Measurements from ENCODE around the gene B3GNT9.

DNA sequence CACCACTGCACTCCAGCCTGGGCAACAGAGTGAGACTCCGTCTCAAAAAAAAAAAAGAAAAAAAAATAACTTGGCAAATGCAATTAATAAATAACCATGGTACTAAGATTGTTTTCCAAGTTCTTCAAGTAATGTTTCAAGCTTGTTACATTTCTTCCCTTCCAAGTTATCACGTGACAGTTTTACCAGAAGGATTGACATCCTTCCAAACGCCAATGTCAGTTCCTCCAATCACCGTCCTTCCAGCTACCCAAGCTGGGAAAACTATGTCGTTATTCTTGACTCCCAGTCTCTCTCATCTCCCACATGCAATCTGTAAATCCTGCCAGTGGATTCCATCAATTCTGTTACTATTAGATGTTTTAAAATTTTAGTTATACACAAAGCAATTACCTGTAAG, 44.9 kb downstream of the B3GNT9 start:
- TF ChIP-seq, protein P1, sequence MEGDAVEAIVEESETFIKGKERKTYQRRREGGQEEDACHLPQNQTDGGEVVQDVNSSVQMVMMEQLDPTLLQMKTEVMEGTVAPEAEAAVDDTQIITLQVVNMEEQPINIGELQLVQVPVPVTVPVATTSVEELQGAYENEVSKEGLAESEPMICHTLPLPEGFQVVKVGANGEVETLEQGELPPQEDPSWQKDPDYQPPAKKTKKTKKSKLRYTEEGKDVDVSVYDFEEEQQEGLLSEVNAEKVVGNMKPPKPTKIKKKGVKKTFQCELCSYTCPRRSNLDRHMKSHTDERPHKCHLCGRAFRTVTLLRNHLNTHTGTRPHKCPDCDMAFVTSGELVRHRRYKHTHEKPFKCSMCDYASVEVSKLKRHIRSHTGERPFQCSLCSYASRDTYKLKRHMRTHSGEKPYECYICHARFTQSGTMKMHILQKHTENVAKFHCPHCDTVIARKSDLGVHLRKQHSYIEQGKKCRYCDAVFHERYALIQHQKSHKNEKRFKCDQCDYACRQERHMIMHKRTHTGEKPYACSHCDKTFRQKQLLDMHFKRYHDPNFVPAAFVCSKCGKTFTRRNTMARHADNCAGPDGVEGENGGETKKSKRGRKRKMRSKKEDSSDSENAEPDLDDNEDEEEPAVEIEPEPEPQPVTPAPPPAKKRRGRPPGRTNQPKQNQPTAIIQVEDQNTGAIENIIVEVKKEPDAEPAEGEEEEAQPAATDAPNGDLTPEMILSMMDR (conservative IDR thresholded peaks at IDR 0.05; ENCODE audit: low read depth, low read length) = no peak
- TF ChIP-seq EZH2phosphoT487 (IDR thresholded peaks at IDR 0.05; ENCODE audit: borderline replicate concordance, low read length) (no peak), EZH2 (IDR thresholded peaks at IDR 0.05; ENCODE audit: low read length, unreplicated experiment) (no peak)
